Astrocyte (in vitro differentiated cells and primary cell): ENCODE measurements around the gene TNFSF10. TPM values are rescaled to one million over a fixed set of nuclear protein-coding genes. Genes with fewer than 3 reads are reported as not detected.

Experiments used
- DNase-seq: peaks from one replicate; pipeline ENCODE4 v3.0.0-alpha.2; 2010; ENCODE audit warnings: low read depth
- FAIRE-seq: peaks from 2 replicates; lab custom pipeline; 2011; peaks lifted over from hg19 to GRCh38; lab: Jason Lieb, UNC
- H2AFZ ChIP-seq: 2 replicates; pipeline ENCODE4 v1.6.0; 2012; ENCODE audit warnings: low read depth, low read length, inconsistent platforms
- H3K27ac ChIP-seq: 2 replicates; pipeline ENCODE4 v1.5.1; 2011; ENCODE audit warnings: low read depth, low read length, inconsistent platforms
- H3K27me3 ChIP-seq: 2 replicates; pipeline ENCODE4 v1.6.0; 2011; ENCODE audit warnings: low read length, inconsistent platforms; ENCODE audit not compliant: insufficient read depth
- H3K36me3 ChIP-seq: 2 replicates; pipeline ENCODE4 v1.5.1; 2011; ENCODE audit warnings: low read length, inconsistent platforms; ENCODE audit not compliant: insufficient read depth
- H3K4me1 ChIP-seq: 2 replicates; pipeline ENCODE4 v1.5.1; 2011; ENCODE audit warnings: low read length, inconsistent platforms; ENCODE audit not compliant: insufficient read depth
- H3K4me2 ChIP-seq: 2 replicates; pipeline ENCODE4 v1.6.0; 2012; ENCODE audit warnings: low read length, inconsistent platforms
- H3K4me3 ChIP-seq: 2 replicates; pipeline ENCODE4 v1.5.1; 2011; ENCODE audit warnings: low read depth, mild to moderate bottlenecking, low read length, inconsistent platforms; ENCODE audit not compliant: insufficient read depth
- H3K79me2 ChIP-seq: 2 replicates; pipeline ENCODE4 v1.6.0; 2012; ENCODE audit warnings: mild to moderate bottlenecking, low read length, inconsistent platforms; ENCODE audit not compliant: insufficient read depth
- H3K9ac ChIP-seq: 2 replicates; pipeline ENCODE4 v1.6.0; 2012; ENCODE audit warnings: mild to moderate bottlenecking, low read length, inconsistent platforms
- H3K9me3 ChIP-seq: 2 replicates; pipeline ENCODE4 v1.5.1; 2012; ENCODE audit warnings: low read depth, mild to moderate bottlenecking, low read length, inconsistent platforms; ENCODE audit not compliant: insufficient read depth
- H4K20me1 ChIP-seq: 2 replicates; pipeline ENCODE4 v1.6.0; 2012; ENCODE audit warnings: low read length, inconsistent platforms; ENCODE audit not compliant: insufficient read depth
- H3K27ac Mint-ChIP-seq: one replicate; pipeline ENCODE4 v1.8.0; 2021; ENCODE audit warnings: mild to moderate bottlenecking, mixed read lengths; ENCODE audit not compliant: unreplicated experiment
- H3K27me3 Mint-ChIP-seq: one replicate; pipeline ENCODE4 v1.8.0; 2021; ENCODE audit warnings: low read depth, mixed read lengths; ENCODE audit not compliant: unreplicated experiment
- H3K36me3 Mint-ChIP-seq: one replicate; pipeline ENCODE4 v1.8.0; 2021; ENCODE audit warnings: low read depth, mixed read lengths; ENCODE audit not compliant: unreplicated experiment
- H3K4me1 Mint-ChIP-seq: one replicate; pipeline ENCODE4 v1.8.0; 2021; ENCODE audit warnings: low read depth, mixed read lengths; ENCODE audit not compliant: unreplicated experiment
- H3K4me3 Mint-ChIP-seq: one replicate; pipeline ENCODE4 v1.8.0; 2021; ENCODE audit warnings: mild to moderate bottlenecking, moderate library complexity, mixed read lengths; ENCODE audit not compliant: unreplicated experiment
- H3K9me3 Mint-ChIP-seq: one replicate; pipeline ENCODE4 v1.8.0; 2021; ENCODE audit warnings: mild to moderate bottlenecking, mixed read lengths; ENCODE audit not compliant: unreplicated experiment
- EZH2 ChIP-seq: IDR thresholded peaks from 2 replicates; pipeline ENCODE4 v1.6.1; 2012; ENCODE audit warnings: mild to moderate bottlenecking, low read length, inconsistent platforms; ENCODE audit not compliant: insufficient read depth
- total RNA-seq: library from RNA; stranded (reverse); gene quantifications from 2 replicates; pipeline ENCODE4 v1.2.1, GENCODE V29; 2021
- TF ChIP-seq, protein P1 (sequence below): IDR thresholded peaks from 2 replicates; pipeline ENCODE4 v1.5.1; 2011; ENCODE audit warnings: low read depth, mild to moderate bottlenecking, inconsistent platforms, low read length, moderate library complexity; ENCODE audit not compliant: insufficient read depth

The TNFSF10 gene
- total RNA-seq, 1 donor from 2014 or later = 1.8 TPM

DNA sequence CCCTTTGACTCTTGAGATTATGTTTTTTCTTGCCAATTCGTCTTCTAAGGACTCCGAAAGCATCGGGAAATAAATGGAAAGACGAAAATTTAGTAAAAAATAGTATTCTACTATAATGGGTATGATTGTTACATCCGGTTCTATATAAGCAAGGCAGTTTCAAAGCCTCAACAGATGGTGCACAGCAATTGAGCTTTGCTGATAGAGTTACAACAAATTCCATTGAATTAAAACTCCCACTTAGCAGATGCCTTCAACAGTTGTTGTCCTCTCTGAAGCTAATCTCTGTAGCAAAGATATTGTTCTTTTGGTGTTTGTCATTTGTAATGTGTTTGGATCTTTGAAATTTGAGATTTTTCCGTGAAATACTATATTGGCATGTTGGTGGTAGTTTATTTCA lies 58.9 kb downstream of the TNFSF10 start:
- DNase-seq (no peak), FAIRE-seq (no peak)
- Histone ChIP-seq H3K4me1 (peaks cover 9% of the 10 kb centered on the region), H3K36me3 (no peaks in the 10 kb centered on the region), H3K27ac (no peak overlapping the region), H3K9ac (no peak overlapping the region), H3K79me2 (no peaks in the 10 kb centered on the region), H3K4me2 (no peak overlapping the region), H3K27me3 (no peaks in the 10 kb centered on the region), H4K20me1 (no peaks in the 10 kb centered on the region), H3K9me3 (no peaks in the 10 kb centered on the region), H3K4me3 (no peak overlapping the region), H2AFZ (no peak overlapping the region)
- H3K27me3 Mint-ChIP-seq = no peaks in the 10 kb centered on the region
- TF ChIP-seq EZH2 = no peak
- TF ChIP-seq, protein P1, sequence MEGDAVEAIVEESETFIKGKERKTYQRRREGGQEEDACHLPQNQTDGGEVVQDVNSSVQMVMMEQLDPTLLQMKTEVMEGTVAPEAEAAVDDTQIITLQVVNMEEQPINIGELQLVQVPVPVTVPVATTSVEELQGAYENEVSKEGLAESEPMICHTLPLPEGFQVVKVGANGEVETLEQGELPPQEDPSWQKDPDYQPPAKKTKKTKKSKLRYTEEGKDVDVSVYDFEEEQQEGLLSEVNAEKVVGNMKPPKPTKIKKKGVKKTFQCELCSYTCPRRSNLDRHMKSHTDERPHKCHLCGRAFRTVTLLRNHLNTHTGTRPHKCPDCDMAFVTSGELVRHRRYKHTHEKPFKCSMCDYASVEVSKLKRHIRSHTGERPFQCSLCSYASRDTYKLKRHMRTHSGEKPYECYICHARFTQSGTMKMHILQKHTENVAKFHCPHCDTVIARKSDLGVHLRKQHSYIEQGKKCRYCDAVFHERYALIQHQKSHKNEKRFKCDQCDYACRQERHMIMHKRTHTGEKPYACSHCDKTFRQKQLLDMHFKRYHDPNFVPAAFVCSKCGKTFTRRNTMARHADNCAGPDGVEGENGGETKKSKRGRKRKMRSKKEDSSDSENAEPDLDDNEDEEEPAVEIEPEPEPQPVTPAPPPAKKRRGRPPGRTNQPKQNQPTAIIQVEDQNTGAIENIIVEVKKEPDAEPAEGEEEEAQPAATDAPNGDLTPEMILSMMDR = no peak
- H3K36me3 Mint-ChIP-seq = no peaks in the 10 kb centered on the region
- H3K4me1 Mint-ChIP-seq = peaks cover 24% of the 10 kb centered on the region
- H3K27ac Mint-ChIP-seq = no peak overlapping the region
- H3K4me3 Mint-ChIP-seq = no peak overlapping the region
- no peaks in the 10 kb centered on the region for H3K9me3 Mint-ChIP-seq

DNA sequence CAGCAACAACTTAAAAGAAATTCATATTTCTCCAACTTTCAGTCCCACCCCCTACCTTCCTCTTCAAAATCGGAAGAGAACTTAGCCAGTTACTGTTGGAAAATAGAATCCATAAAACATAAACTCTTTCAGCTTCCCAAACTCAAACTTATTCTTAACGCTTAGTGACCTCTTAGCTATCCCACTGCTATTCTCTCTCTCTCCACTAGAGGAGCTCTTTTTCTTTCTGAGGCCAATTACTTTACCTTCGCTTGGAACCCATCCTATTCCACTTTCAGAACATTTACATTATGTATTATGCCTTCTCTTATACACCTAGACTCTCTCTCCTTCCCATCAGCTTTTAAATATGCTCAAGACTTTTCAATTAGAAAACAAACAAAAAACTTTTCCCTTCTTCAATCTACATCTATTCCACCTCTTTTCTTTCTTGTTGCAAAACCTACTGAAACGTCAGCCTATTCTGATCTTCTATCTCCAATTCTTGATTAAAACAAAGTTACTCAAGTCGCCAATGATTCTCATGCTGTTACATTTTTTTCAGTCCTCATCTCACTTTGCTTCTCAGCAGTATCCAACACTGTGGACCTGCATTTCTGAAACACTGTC lies 61.6 kb downstream of the TNFSF10 start:
- Histone ChIP-seq H3K27ac (no peak overlapping the region), H3K9ac (no peak overlapping the region), H3K27me3 (no peaks in the 10 kb centered on the region), H3K79me2 (no peaks in the 10 kb centered on the region), H3K9me3 (no peaks in the 10 kb centered on the region), H3K4me2 (no peak overlapping the region), H3K36me3 (no peaks in the 10 kb centered on the region), H4K20me1 (no peaks in the 10 kb centered on the region), H3K4me3 (no peak overlapping the region), H2AFZ (no peak overlapping the region), H3K4me1 (no peaks in the 10 kb centered on the region)
- Mint-ChIP-seq H3K4me3 (no peak overlapping the region), H3K36me3 (no peaks in the 10 kb centered on the region), H3K4me1 (peaks cover 4% of the 10 kb centered on the region), H3K27me3 (no peaks in the 10 kb centered on the region), H3K9me3 (no peaks in the 10 kb centered on the region), H3K27ac (no peak overlapping the region)
- peak; percentile 37 for FAIRE-seq
- DNase-seq = no peak
- TF ChIP-seq, protein P1 = peak; percentile 94
- no peak for TF ChIP-seq EZH2

- peaks cover 4% of the 10 kb centered on the region for H3K27me3 Mint-ChIP-seq
- no peaks in the 10 kb centered on the region for H3K4me1 Mint-ChIP-seq
- Histone ChIP-seq H3K27me3 (no peaks in the 10 kb centered on the region), H2AFZ (no peak overlapping the region), H3K36me3 (no peaks in the 10 kb centered on the region), H3K4me1 (no peaks in the 10 kb centered on the region), H3K79me2 (no peaks in the 10 kb centered on the region), H3K9me3 (no peaks in the 10 kb centered on the region), H3K27ac (no peak overlapping the region), H3K9ac (no peak overlapping the region), H3K4me2 (no peak overlapping the region), H3K4me3 (no peak overlapping the region), H4K20me1 (no peaks in the 10 kb centered on the region)
- H3K27ac Mint-ChIP-seq = no peak overlapping the region
- H3K4me3 Mint-ChIP-seq = no peak overlapping the region
- TF ChIP-seq, protein P1 = no peak
- no peak for TF ChIP-seq EZH2
- no peaks in the 10 kb centered on the region for H3K9me3 Mint-ChIP-seq
- DNase-seq (no peak), FAIRE-seq (no peak)
- no peaks in the 10 kb centered on the region for H3K36me3 Mint-ChIP-seq
Measured at GRCh38 chr3:172456404-172456803, 66.8 kb downstream of the TNFSF10 start.
